Osteoblast (primary cell): ENCODE measurements around the gene FLVCR2. TPM values are rescaled to one million over a fixed set of nuclear protein-coding genes. Genes with fewer than 3 reads are reported as not detected.

ENCODE experiments used
- DNase-seq: peaks from one replicate; pipeline ENCODE4 v3.0.0; 2011; ENCODE audit warnings: low spot score, mixed read lengths; ENCODE audit not compliant: insufficient read length; ENCODE audit errors: missing footprints
- H2AFZ ChIP-seq: 2 replicates; pipeline ENCODE4 v1.6.0; 2011; ENCODE audit warnings: mild to moderate bottlenecking, low read length
- H3K27ac ChIP-seq: 2 replicates; pipeline ENCODE4 v1.5.1; 2011; ENCODE audit warnings: mild to moderate bottlenecking, low read depth, low read length, moderate library complexity
- H3K27me3 ChIP-seq: 2 replicates; pipeline ENCODE4 v1.6.0; 2012; ENCODE audit warnings: mild to moderate bottlenecking, control low read depth, inconsistent platforms, low read length, moderate library complexity; ENCODE audit not compliant: insufficient read depth
- H3K36me3 ChIP-seq: 2 replicates; pipeline ENCODE4 v1.5.1; 2011; ENCODE audit warnings: mild to moderate bottlenecking, low read length, control low read depth, moderate library complexity; ENCODE audit not compliant: insufficient read depth
- H3K4me1 ChIP-seq: 2 replicates; pipeline ENCODE4 v1.5.1; 2011; ENCODE audit warnings: mild to moderate bottlenecking, low read length, control low read depth, moderate library complexity; ENCODE audit not compliant: insufficient read depth
- H3K4me2 ChIP-seq: 2 replicates; pipeline ENCODE4 v1.6.0; 2011; ENCODE audit warnings: mild to moderate bottlenecking, low read length; ENCODE audit not compliant: insufficient read depth
- H3K4me3 ChIP-seq: fragments of 200-600 bp; sonication (generic); 3 replicates; pipeline ENCODE4 v1.5.1; 2012; ENCODE audit warnings: mild to moderate bottlenecking, low read length, inconsistent platforms; ENCODE audit not compliant: insufficient read depth
- H3K79me2 ChIP-seq: 2 replicates; pipeline ENCODE4 v1.6.0; 2012; ENCODE audit warnings: mild to moderate bottlenecking, low read length, control low read depth, inconsistent platforms; ENCODE audit not compliant: insufficient read depth
- H3K9me3 ChIP-seq: 2 replicates; pipeline ENCODE4 v1.5.1; 2011; ENCODE audit warnings: low read depth, low read length, control low read depth
- H4K20me1 ChIP-seq: 2 replicates; pipeline ENCODE4 v1.6.0; 2012; ENCODE audit warnings: mild to moderate bottlenecking, low read length, control low read depth; ENCODE audit not compliant: insufficient read depth
- total RNA-seq: library from RNA; depleted of rRNA; stranded (reverse); fragments of >200 nt; gene quantifications from 2 replicates; pipeline ENCODE4 v1.2.3, GENCODE V29; 2012
- TF ChIP-seq, protein P1 (sequence below): IDR thresholded peaks from 2 replicates; pipeline ENCODE4 v1.5.1; 2011; ENCODE audit warnings: mild to moderate bottlenecking, low read depth, low read length, moderate library complexity; ENCODE audit errors: extremely low read depth

Gene FLVCR2
- total RNA-seq, 1 donor: 1.8 TPM

DNA sequence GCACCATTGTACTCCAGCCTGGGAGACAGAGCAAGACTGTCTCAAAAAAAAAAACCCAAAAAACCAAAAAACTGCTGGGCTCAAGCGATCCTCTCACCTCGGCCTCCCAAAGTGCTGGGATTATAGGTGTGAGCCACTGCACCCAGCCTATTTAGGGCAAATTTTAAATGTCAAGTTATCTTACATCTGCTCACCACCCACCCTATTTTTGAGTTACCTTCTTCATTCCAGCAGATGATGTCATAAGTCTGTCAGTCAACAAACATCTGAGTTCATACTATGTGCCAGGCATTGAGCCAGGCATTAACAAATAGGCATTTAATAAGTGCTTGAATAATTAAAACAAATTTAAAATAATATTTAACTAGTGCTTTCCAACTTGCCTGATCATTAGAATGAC lies 34.6 kb upstream of the FLVCR2 start:
- Histone ChIP-seq H3K79me2 (no peaks in the 10 kb centered on the region), H3K36me3 (no peaks in the 10 kb centered on the region), H3K27ac (no peak overlapping the region), H3K4me3 (no peak overlapping the region), H3K4me1 (no peaks in the 10 kb centered on the region), H4K20me1 (no peaks in the 10 kb centered on the region), H3K27me3 (no peaks in the 10 kb centered on the region), H3K9me3 (no peaks in the 10 kb centered on the region), H3K4me2 (no peak overlapping the region), H2AFZ (no peak overlapping the region)
- TF ChIP-seq, protein P1, sequence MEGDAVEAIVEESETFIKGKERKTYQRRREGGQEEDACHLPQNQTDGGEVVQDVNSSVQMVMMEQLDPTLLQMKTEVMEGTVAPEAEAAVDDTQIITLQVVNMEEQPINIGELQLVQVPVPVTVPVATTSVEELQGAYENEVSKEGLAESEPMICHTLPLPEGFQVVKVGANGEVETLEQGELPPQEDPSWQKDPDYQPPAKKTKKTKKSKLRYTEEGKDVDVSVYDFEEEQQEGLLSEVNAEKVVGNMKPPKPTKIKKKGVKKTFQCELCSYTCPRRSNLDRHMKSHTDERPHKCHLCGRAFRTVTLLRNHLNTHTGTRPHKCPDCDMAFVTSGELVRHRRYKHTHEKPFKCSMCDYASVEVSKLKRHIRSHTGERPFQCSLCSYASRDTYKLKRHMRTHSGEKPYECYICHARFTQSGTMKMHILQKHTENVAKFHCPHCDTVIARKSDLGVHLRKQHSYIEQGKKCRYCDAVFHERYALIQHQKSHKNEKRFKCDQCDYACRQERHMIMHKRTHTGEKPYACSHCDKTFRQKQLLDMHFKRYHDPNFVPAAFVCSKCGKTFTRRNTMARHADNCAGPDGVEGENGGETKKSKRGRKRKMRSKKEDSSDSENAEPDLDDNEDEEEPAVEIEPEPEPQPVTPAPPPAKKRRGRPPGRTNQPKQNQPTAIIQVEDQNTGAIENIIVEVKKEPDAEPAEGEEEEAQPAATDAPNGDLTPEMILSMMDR: no peak
- no peak for DNase-seq

DNA sequence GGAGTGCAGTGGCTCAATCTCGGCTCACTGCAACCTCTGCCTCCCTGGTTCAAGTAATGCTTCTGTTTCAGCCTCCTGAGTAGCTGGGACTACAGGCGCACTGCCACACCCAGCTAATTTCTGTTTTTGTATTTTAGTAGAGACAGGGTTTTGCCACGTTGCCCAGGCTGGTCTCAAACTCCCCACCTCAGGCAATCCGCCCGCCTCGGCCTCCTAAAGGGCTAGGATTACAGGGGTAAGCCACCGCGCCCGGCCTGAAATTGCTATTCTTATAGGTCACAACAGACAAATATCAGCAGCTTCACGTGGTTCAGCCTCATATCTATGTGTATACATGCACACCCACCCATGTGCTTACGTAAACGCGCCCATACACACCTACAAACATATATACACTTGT lies 32.5 kb upstream of the FLVCR2 start:
- no peak overlapping the region for H3K27ac ChIP-seq
- no peak for DNase-seq
- no peaks in the 10 kb centered on the region for H3K79me2 ChIP-seq
- H3K9me3 ChIP-seq: no peaks in the 10 kb centered on the region
- TF ChIP-seq, protein P1: no peak
- H3K4me2 ChIP-seq: no peak overlapping the region
- H4K20me1 ChIP-seq: no peaks in the 10 kb centered on the region
- no peak overlapping the region for H2AFZ ChIP-seq
- H3K4me3 ChIP-seq: no peak overlapping the region
- peaks cover 5% of the 10 kb centered on the region for H3K27me3 ChIP-seq
- H3K36me3 ChIP-seq: no peaks in the 10 kb centered on the region
- H3K4me1 ChIP-seq: no peaks in the 10 kb centered on the region

DNA sequence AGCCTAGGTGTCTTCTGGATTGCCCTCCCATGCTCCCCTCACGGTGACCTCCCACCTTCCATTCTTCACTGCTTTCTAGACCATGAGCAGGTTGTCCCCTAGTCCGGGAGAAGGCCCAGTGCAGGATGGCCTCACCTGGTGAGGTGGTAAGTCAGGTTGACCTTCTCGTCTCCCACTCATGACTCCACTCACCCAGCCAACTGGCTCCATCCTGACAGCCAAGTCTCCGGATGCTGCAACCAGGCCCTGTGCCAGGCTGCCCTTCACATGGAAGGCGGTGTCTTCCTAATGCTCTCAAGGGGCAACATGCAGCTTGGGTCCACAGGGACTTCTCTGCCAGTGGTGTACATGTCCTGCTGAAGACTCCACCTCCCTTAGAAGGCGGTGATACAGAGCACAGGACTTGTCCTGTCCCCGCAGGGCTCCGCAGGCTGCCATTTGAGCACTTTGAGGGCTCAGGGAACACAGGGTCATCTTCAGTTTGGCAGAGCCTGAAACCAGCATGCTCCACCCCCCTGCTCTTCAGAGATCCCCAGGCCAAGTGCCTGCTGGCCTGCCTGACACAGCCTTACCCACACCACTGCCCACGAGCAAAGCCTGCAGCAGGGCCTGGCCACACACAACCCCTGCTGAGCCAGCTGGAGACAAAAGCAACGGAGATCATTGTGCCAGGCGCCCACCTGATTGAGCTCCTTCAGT lies 30.7 kb upstream of the FLVCR2 start:
- TF ChIP-seq, protein P1: no peak
- no peak for DNase-seq
- Histone ChIP-seq H3K9me3 (no peaks in the 10 kb centered on the region), H2AFZ (no peak overlapping the region), H3K4me3 (no peak overlapping the region), H3K27me3 (peaks cover 16% of the 10 kb centered on the region), H3K4me2 (no peak overlapping the region), H4K20me1 (no peaks in the 10 kb centered on the region), H3K79me2 (no peaks in the 10 kb centered on the region), H3K27ac (no peak overlapping the region), H3K4me1 (no peaks in the 10 kb centered on the region), H3K36me3 (no peaks in the 10 kb centered on the region)

DNA sequence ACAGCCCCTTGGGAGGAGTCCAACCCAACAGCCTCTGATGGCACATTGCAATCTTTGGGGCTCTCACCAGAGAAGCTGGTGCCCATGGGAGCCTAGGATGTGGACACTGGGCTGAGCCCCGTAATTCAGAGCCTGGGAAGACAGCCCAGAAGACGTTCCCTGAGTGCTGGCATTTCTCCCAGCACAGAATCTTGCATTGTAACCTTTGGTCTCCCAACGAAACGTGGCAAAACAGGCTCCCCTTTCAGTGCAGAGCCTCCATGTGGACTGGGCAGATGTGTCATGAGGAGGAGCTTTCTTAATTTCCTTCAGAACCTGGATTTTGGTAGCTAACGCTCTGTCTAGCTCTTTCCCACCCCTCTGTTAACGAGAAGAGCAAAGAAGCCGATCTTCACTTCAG lies 29.9 kb upstream of the FLVCR2 start:
- TF ChIP-seq, protein P1: no peak
- no peak overlapping the region for H3K27ac ChIP-seq
- H2AFZ ChIP-seq: no peak overlapping the region
- no peaks in the 10 kb centered on the region for H3K36me3 ChIP-seq
- H3K9me3 ChIP-seq: no peaks in the 10 kb centered on the region
- peaks cover 22% of the 10 kb centered on the region for H3K27me3 ChIP-seq
- H3K4me2 ChIP-seq: no peak overlapping the region
- no peaks in the 10 kb centered on the region for H4K20me1 ChIP-seq
- DNase-seq: no peak
- H3K4me3 ChIP-seq: no peak overlapping the region
- no peaks in the 10 kb centered on the region for H3K79me2 ChIP-seq
- no peaks in the 10 kb centered on the region for H3K4me1 ChIP-seq
